Stimulated activated CD4-positive, alpha-beta T cell treated with anti-CD3 and anti-CD28 coated beads, Interleukin-12 subunit alpha, Interleukin-12 subunit beta, amount 100 ng/mL, for 24 hours (primary cell): ENCODE data around the gene RALGPS2.
"Not testable (repeated sequence)": the region's sequence is repeated elsewhere in the genome, so short reads cannot be mapped to it uniquely, and the experiment has no call there.

Source experiments
- DNase-seq, 2 experiments: peaks; one replicate each; pipeline ENCODE4 v3.0.0-alpha.2; 2020; ENCODE audit warnings: low read depth in 2 of 2

RALGPS2 gene

GRCh38 chr1:178781533-178782330, 56.7 kb downstream of the RALGPS2 start:
- no peak for DNase-seq

GRCh38 chr1:178784131-178784536, 59.1 kb downstream of the RALGPS2 start:
- DNase-seq: no peak

GRCh38 chr1:178792394-178792793, 67.3 kb downstream of the RALGPS2 start:
- DNase-seq: no peak

- no peak for DNase-seq
Observed at GRCh38 chr1:178796013-178796412, 71.0 kb downstream of the RALGPS2 start.

GRCh38 chr1:178797590-178797989, 72.5 kb downstream of the RALGPS2 start:
- DNase-seq: no peak

GRCh38 chr1:178798232-178798861, 73.3 kb downstream of the RALGPS2 start:
- no peak for DNase-seq

GRCh38 chr1:178802873-178803272, 77.8 kb downstream of the RALGPS2 start:
- no peak for DNase-seq

- DNase-seq: no peak
Observed at GRCh38 chr1:178806665-178807300, 81.7 kb downstream of the RALGPS2 start.

GRCh38 chr1:178808529-178808928, 83.5 kb downstream of the RALGPS2 start:
- no peak for DNase-seq

- no peak for DNase-seq
Observed at GRCh38 chr1:178810585-178810984, 85.5 kb downstream of the RALGPS2 start.

GRCh38 chr1:178818416-178818815, 93.4 kb downstream of the RALGPS2 start:
- no peak for DNase-seq

- DNase-seq: no peak
Observed at GRCh38 chr1:178819123-178819522, 94.1 kb downstream of the RALGPS2 start.

- DNase-seq: no peak
Observed at GRCh38 chr1:178821134-178821866, 96.3 kb downstream of the RALGPS2 start.

- no peak for DNase-seq
Observed at GRCh38 chr1:178825167-178825566, 100.1 kb downstream of the RALGPS2 start.

- DNase-seq: no peak
Observed at GRCh38 chr1:178844436-178844835, 119.4 kb downstream of the RALGPS2 start.

- DNase-seq: no peak
Observed at GRCh38 chr1:178846306-178846705, 121.3 kb downstream of the RALGPS2 start.

GRCh38 chr1:178847396-178847849, 122.4 kb downstream of the RALGPS2 start:
- DNase-seq: no peak

- not testable (repeated sequence) for DNase-seq
Observed at GRCh38 chr1:178847919-178848318, 122.9 kb downstream of the RALGPS2 start.

GRCh38 chr1:178849918-178850317, 124.9 kb downstream of the RALGPS2 start:
- DNase-seq: no peak

GRCh38 chr1:178857126-178857525, 132.1 kb downstream of the RALGPS2 start:
- DNase-seq: no peak

GRCh38 chr1:178862416-178862815, 137.4 kb downstream of the RALGPS2 start:
- no peak for DNase-seq

GRCh38 chr1:178862864-178863263, 137.8 kb downstream of the RALGPS2 start:
- no peak for DNase-seq
